Measurements from ENCODE around the gene CEP112.
"Not testable (repeated sequence)": the region's sequence is repeated elsewhere in the genome, so short reads cannot be mapped to it uniquely, and the experiment has no call there.

Gene CEP112

GRCh38 chr17:66210208-66210574 is 18.3 kb upstream of the CEP112 start:
- no peak for DNase-seq

- DNase-seq = no peak
Measured at GRCh38 chr17:66207936-66208335, 16.0 kb upstream of the CEP112 start.

GRCh38 chr17:66203274-66204015 is 11.5 kb upstream of the CEP112 start:
- no peak for DNase-seq

- DNase-seq = peak; percentile 48
Measured at GRCh38 chr17:66200685-66201092, 8.8 kb upstream of the CEP112 start.

- DNase-seq = no peak
Measured at GRCh38 chr17:66198242-66198641, 6.3 kb upstream of the CEP112 start.

- no peak for DNase-seq
Measured at GRCh38 chr17:66192378-66192687, 400 bp upstream of the CEP112 start.

GRCh38 chr17:66190738-66191592 is 968 bp downstream of the CEP112 start:
- no peak for DNase-seq

GRCh38 chr17:66187718-66188117 is 4.2 kb downstream of the CEP112 start:
- DNase-seq = no peak

- DNase-seq = no peak
Measured at GRCh38 chr17:66185862-66186261, 6.1 kb downstream of the CEP112 start.

- DNase-seq = no peak
Measured at GRCh38 chr17:66184392-66184791, 7.5 kb downstream of the CEP112 start.

GRCh38 chr17:66183529-66183928 is 8.4 kb downstream of the CEP112 start:
- DNase-seq = no peak

GRCh38 chr17:66178642-66179041 is 13.3 kb downstream of the CEP112 start:
- no peak for DNase-seq

- DNase-seq = no peak
Measured at GRCh38 chr17:66177048-66177447, 14.9 kb downstream of the CEP112 start.

- no peak for DNase-seq
Measured at GRCh38 chr17:66175892-66176291, 16.0 kb downstream of the CEP112 start.

- DNase-seq = no peak
Measured at GRCh38 chr17:66172691-66173223, 19.2 kb downstream of the CEP112 start.

GRCh38 chr17:66172144-66172543 is 19.8 kb downstream of the CEP112 start:
- DNase-seq = no peak

GRCh38 chr17:66171692-66172091 is 20.2 kb downstream of the CEP112 start:
- no peak for DNase-seq

- no peak for DNase-seq
Measured at GRCh38 chr17:66171172-66171571, 20.8 kb downstream of the CEP112 start.

- DNase-seq = no peak
Measured at GRCh38 chr17:66169839-66170238, 22.1 kb downstream of the CEP112 start.

GRCh38 chr17:66167189-66167815 is 24.6 kb downstream of the CEP112 start:
- no peak for DNase-seq

GRCh38 chr17:66165537-66166123 is 26.3 kb downstream of the CEP112 start:
- DNase-seq = peak; percentile 37

GRCh38 chr17:66155055-66155454 is 36.9 kb downstream of the CEP112 start:
- DNase-seq = not testable (repeated sequence)

- DNase-seq = no peak
Measured at GRCh38 chr17:66152756-66153155, 39.2 kb downstream of the CEP112 start.

All from midbrain (tissue), 1 donor.